ENCODE data around the gene RCBTB2. TPM values are rescaled to one million over a fixed set of nuclear protein-coding genes. Genes with fewer than 3 reads are reported as not detected.

Gene RCBTB2
- total RNA-seq, 1 experiment from 2014 or later: 1.1 TPM

- no peaks in the 10 kb centered on the region for H3K36me3 ChIP-seq (ENCODE audit: control insufficient read depth, insufficient read depth, low read length)
- TF ChIP-seq CTCF (IDR thresholded peaks at IDR 0.05; ENCODE audit: insufficient read depth in 1 of 2, low read depth in 1 of 2, low read length in 1 of 2, severe bottlenecking in 1 of 2, unreplicated experiment in 1 of 2): no peak
- no peaks in the 10 kb centered on the region for H3K27me3 ChIP-seq (replicated peaks; ENCODE audit: control insufficient read depth, insufficient read depth, low read length)
- ChIA-PET POLR2A (no interaction called here), CTCF (no interaction called here)
- H3K9me3 ChIP-seq: no peaks in the 10 kb centered on the region; the same call in 1 of the 2 replicates
- H3K4me1 ChIP-seq: peaks cover 12% of the 10 kb centered on the region
- intact Hi-C loops (cut with micrococcal nuclease; ENCODE audit: unreplicated experiment): no loop called here
- H3K4me3 Mint-ChIP-seq (ENCODE audit: unreplicated experiment): no peak overlapping the region
- H3K27me3 Mint-ChIP-seq (ENCODE audit: insufficient read depth, unreplicated experiment): no peaks in the 10 kb centered on the region
- no TSS peak for BruUV-seq (replicated peaks)
- H3K4me3 ChIP-seq (ENCODE audit: low read depth, low read length): no peak overlapping the region
- H3K27ac Mint-ChIP-seq (ENCODE audit: unreplicated experiment): no peak overlapping the region
- no peak for DNase-seq
- H3K4me1 Mint-ChIP-seq (ENCODE audit: low read depth, unreplicated experiment): no peaks in the 10 kb centered on the region
- H3K36me3 Mint-ChIP-seq (ENCODE audit: insufficient read depth, unreplicated experiment): peaks cover 18% of the 10 kb centered on the region
- peaks cover 18% of the 10 kb centered on the region for H3K9me3 Mint-ChIP-seq (ENCODE audit: unreplicated experiment)
Observed at GRCh38 chr13:48534911-48535501, 2.1 kb upstream of the RCBTB2 start.

- H3K9me3 ChIP-seq: no peaks in the 10 kb centered on the region; the same call in 1 of the 2 replicates
- Mint-ChIP-seq H3K9me3 (ENCODE audit: unreplicated experiment) (peaks cover 18% of the 10 kb centered on the region), H3K4me1 (ENCODE audit: low read depth, unreplicated experiment) (no peaks in the 10 kb centered on the region), H3K27ac (ENCODE audit: unreplicated experiment) (no peak overlapping the region), H3K36me3 (ENCODE audit: insufficient read depth, unreplicated experiment) (peaks cover 18% of the 10 kb centered on the region), H3K4me3 (ENCODE audit: unreplicated experiment) (peak overlapping the region; percentile 91), H3K27me3 (ENCODE audit: insufficient read depth, unreplicated experiment) (no peaks in the 10 kb centered on the region)
- POLR2A ChIA-PET: no interaction called here
- no peak overlapping the region for H3K4me3 ChIP-seq (ENCODE audit: low read depth, low read length)
- CTCF ChIA-PET: interaction anchor here (1.2 kb wide), 1 partner anchor 46 kb away, joined by 9 read pairs; no protein-coding TSS in a partner anchor
- H3K4me1 ChIP-seq: peaks cover 12% of the 10 kb centered on the region
- intact Hi-C loops (cut with micrococcal nuclease; ENCODE audit: unreplicated experiment): loop anchor here (2.0 kb wide), 1 partner anchor 47 kb away; no protein-coding TSS in a partner anchor
- BruUV-seq (replicated peaks): no TSS peak
- no peak for TF ChIP-seq CTCF (IDR thresholded peaks at IDR 0.05; ENCODE audit: insufficient read depth in 1 of 2, low read depth in 1 of 2, low read length in 1 of 2, severe bottlenecking in 1 of 2, unreplicated experiment in 1 of 2)
- DNase-seq: peak in 1 of 2 experiments; percentile 22
- H3K27me3 ChIP-seq (replicated peaks; ENCODE audit: control insufficient read depth, insufficient read depth, low read length): no peaks in the 10 kb centered on the region
- no peaks in the 10 kb centered on the region for H3K36me3 ChIP-seq (ENCODE audit: control insufficient read depth, insufficient read depth, low read length)
Observed at GRCh38 chr13:48533961-48534600, 1.2 kb upstream of the RCBTB2 start.

GRCh38 chr13:48532256-48532505 lies 699 bp downstream of the RCBTB2 start:
- H3K4me3 Mint-ChIP-seq (ENCODE audit: unreplicated experiment): peak overlapping the region; percentile 91
- no peaks in the 10 kb centered on the region for H3K36me3 ChIP-seq (ENCODE audit: control insufficient read depth, insufficient read depth, low read length)
- peaks cover 12% of the 10 kb centered on the region for H3K4me1 ChIP-seq
- no peak for TF ChIP-seq CTCF (IDR thresholded peaks at IDR 0.05; ENCODE audit: insufficient read depth in 1 of 2, low read depth in 1 of 2, low read length in 1 of 2, severe bottlenecking in 1 of 2, unreplicated experiment in 1 of 2)
- H3K9me3 ChIP-seq: no peaks in the 10 kb centered on the region; the same call in 1 of the 2 replicates
- no peaks in the 10 kb centered on the region for H3K4me1 Mint-ChIP-seq (ENCODE audit: low read depth, unreplicated experiment)
- intact Hi-C loops (cut with micrococcal nuclease; ENCODE audit: unreplicated experiment): loop anchor here (2.0 kb wide), 1 partner anchor 49 kb away; no protein-coding TSS in a partner anchor
- BruUV-seq (replicated peaks): no TSS peak
- H3K27me3 ChIP-seq (replicated peaks; ENCODE audit: control insufficient read depth, insufficient read depth, low read length): no peaks in the 10 kb centered on the region
- DNase-seq: no peak
- peak overlapping the region; percentile 97 for H3K4me3 ChIP-seq (ENCODE audit: low read depth, low read length)
- POLR2A ChIA-PET: interaction anchor here (0.6 to 1.0 kb wide), 5 partner anchors 9 to 811 kb away, joined by 3 to 8 read pairs (median 4); partner anchors contain the start of gene NUDT15
- no peaks in the 10 kb centered on the region for H3K27me3 Mint-ChIP-seq (ENCODE audit: insufficient read depth, unreplicated experiment)
- H3K27ac Mint-ChIP-seq (ENCODE audit: unreplicated experiment): peak overlapping the region; percentile 89
- CTCF ChIA-PET: interaction anchor here (0.6 to 1.2 kb wide), 8 partner anchors 13 to 1970 kb away, joined by 3 to 13 read pairs (median 3); partner anchors contain the start of genes MED4 and NUDT15
- H3K36me3 Mint-ChIP-seq (ENCODE audit: insufficient read depth, unreplicated experiment): peaks cover 18% of the 10 kb centered on the region
- H3K9me3 Mint-ChIP-seq (ENCODE audit: unreplicated experiment): peaks cover 18% of the 10 kb centered on the region

Data from Caco-2 (cell line).